ENCODE results near the gene PVRIG. TPM values are rescaled to one million over a fixed set of nuclear protein-coding genes. Genes with fewer than 3 reads are reported as not detected.
"Not testable (repeated sequence)": the region's sequence is repeated elsewhere in the genome, so short reads cannot be mapped to it uniquely, and the experiment has no call there.

The PVRIG gene
- polyA plus RNA-seq, 3 donors from 2014 or later, result 151 to 240 (median 209) TPM

GRCh38 chr7:100264223-100264622 lies 44.5 kb downstream of the PVRIG start:
- H3K27ac Mint-ChIP-seq, result peak overlapping the region in 1 of 6 donors; percentile 25
- DNase-seq; H3K36me3 Mint-ChIP-seq; H3K9me3 Mint-ChIP-seq; H3K4me3 Mint-ChIP-seq; H3K27me3 Mint-ChIP-seq (ENCODE audit: low read depth in 3 of 3); H3K4me1 Mint-ChIP-seq: not testable (repeated sequence)

DNA sequence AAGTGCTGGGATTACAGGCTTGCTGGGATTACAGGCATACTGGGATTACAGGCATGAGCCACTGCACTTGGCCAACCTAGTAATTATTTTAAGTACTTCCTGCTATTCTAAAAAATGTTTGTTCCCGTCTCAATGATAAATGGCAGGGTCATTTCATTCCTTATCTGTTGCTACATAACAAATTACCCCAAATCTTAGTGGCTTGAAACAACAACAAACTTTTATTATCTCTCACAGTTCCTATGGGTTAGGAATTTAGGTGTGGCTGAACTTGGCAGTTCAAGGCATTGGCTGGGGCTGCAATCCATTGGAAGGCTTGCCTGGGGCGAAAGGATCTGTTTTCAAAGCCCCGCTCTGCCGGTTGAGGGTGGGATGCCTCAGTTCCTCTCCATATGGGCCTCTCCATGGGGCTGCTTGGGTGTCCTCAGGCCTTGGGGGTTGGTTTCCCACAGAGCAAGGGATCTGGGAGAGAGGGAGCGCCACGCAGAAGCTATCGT lies 45.0 kb downstream of the PVRIG start:
- Mint-ChIP-seq H3K4me1 (peaks cover 6 to 13% of the 10 kb centered on the region in 2 donors), H3K27ac (peak overlapping the region in 1 of 6 donors; percentile 26)
- H3K36me3 Mint-ChIP-seq; H3K27me3 Mint-ChIP-seq (ENCODE audit: low read depth in 3 of 3); DNase-seq; H3K4me3 Mint-ChIP-seq; H3K9me3 Mint-ChIP-seq: not testable (repeated sequence)

- peaks cover 11 to 17% of the 10 kb centered on the region in 2 donors for H3K4me1 Mint-ChIP-seq
- not testable (repeated sequence) for H3K9me3 Mint-ChIP-seq; DNase-seq; H3K4me3 Mint-ChIP-seq; H3K27me3 Mint-ChIP-seq (ENCODE audit: low read depth in 3 of 3); H3K36me3 Mint-ChIP-seq
- peak overlapping the region in 1 of 6 donors; percentile 43 for H3K27ac Mint-ChIP-seq
Observed at GRCh38 chr7:100265851-100266250, 46.1 kb downstream of the PVRIG start.

DNA sequence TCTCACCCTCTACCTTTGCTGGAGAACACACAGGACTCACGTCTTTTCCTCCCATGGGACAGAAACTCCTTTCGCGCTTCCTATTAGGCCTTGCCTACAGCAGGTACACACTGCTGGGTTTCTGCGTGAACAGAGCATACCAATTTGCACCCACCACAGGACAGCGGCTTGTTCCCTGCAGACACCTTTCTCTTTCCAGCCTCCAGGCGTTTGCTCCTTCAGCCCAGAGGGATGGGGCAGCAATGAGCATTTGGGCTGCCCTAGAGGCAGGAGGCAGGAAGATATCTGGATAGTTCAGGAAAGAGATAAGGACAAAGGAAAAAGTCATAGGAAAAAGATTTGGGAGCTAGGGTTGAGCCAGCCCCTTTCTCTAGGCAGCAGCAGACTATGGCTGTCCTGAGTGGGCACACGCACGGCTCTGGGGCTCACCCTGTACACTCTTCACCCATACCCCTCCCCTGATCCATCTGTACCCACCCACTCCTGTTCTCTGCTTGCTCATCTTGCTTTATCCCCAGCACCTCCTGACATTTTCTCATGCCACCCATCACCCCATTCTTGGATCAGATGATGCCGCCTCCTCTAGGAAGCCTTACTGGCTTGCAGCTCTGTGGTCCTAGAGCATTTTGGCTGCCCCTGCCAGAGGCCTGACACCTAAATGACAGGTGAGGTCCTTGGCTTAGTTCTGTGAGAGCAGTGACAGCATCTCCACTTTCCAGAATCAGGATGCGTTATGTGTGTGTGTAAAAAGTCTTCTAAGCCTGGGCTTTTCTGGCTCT lies 47.0 kb downstream of the PVRIG start:
- Mint-ChIP-seq H3K9me3 (no peaks in the 10 kb centered on the region), H3K36me3 (peaks cover 0 to 4% (median 0%) of the 10 kb centered on the region in 3 donors), H3K27ac (peak overlapping the region in 1 of 6 donors; percentile 46), H3K27me3 (ENCODE audit: low read depth in 3 of 3) (peaks cover 0 to 11% (median 3%) of the 10 kb centered on the region in 3 donors), H3K4me3 (no peak overlapping the region), H3K4me1 (peaks cover 15 to 21% of the 10 kb centered on the region in 2 donors)
- no peak for DNase-seq

DNA sequence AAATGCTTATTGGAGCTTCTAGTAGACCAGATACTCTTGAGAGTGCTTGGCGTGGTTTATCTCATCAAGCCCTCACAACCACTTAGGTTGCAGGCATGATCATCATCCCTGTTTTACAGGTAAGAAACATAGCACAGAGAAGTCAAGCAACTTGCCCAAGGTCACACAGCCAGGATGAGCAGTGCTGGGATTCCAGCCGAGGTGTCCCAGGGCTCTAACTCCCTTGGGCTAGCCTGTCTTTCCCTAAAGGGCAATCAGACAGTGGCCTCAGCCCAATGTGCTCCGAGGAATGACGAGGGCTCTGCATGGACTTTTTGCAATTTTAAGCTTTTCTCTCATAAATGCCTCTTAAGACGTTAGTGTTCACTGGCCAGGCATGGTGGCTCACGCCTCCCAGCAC lies 47.9 kb downstream of the PVRIG start:
- H3K36me3 Mint-ChIP-seq, result no peaks in the 10 kb centered on the region
- H3K27me3 Mint-ChIP-seq (ENCODE audit: low read depth in 3 of 3), result peaks cover 0 to 12% (median 3%) of the 10 kb centered on the region in 3 donors
- no peak overlapping the region for H3K4me3 Mint-ChIP-seq
- peaks cover 15 to 22% of the 10 kb centered on the region in 2 donors for H3K4me1 Mint-ChIP-seq
- no peak for DNase-seq
- no peaks in the 10 kb centered on the region for H3K9me3 Mint-ChIP-seq
- no peak overlapping the region for H3K27ac Mint-ChIP-seq

DNA sequence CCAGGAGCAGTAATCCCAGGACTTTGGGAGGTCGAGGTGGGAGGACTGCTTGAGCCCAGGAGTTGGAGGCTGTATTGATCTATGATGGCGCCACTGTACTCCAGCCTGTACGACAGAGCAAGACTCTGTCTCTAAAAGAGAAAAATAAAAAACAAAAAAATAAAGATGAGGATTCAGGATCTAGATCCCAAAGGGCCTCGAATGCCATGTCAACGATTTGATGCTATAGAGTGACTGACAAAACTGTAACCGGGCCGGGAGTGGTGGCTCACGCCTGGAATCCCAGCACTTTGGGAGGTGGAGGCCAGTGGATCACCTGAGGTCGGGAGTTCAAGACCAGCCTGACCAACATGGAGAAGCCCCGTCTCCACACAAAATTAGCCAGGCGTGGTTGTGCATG lies 49.1 kb downstream of the PVRIG start:
- Mint-ChIP-seq H3K4me3 (peak overlapping the region in 1 of 5 donors; percentile 38), H3K27me3 (ENCODE audit: low read depth in 3 of 3) (peaks cover 0 to 18% (median 3%) of the 10 kb centered on the region in 3 donors), H3K4me1 (peaks cover 15 to 22% of the 10 kb centered on the region in 2 donors)
- H3K36me3 Mint-ChIP-seq, H3K9me3 Mint-ChIP-seq, H3K27ac Mint-ChIP-seq, DNase-seq: not testable (repeated sequence)

- Mint-ChIP-seq H3K4me3 (peak overlapping the region in 2 of 5 donors; percentile 18 to 38), H3K27me3 (ENCODE audit: low read depth in 3 of 3) (peaks cover 0 to 16% (median 3%) of the 10 kb centered on the region in 3 donors), H3K4me1 (peaks cover 15 to 22% of the 10 kb centered on the region in 2 donors)
- DNase-seq, H3K9me3 Mint-ChIP-seq, H3K36me3 Mint-ChIP-seq, H3K27ac Mint-ChIP-seq: not testable (repeated sequence)
Observed at GRCh38 chr7:100269306-100270045, 49.7 kb downstream of the PVRIG start.

DNA sequence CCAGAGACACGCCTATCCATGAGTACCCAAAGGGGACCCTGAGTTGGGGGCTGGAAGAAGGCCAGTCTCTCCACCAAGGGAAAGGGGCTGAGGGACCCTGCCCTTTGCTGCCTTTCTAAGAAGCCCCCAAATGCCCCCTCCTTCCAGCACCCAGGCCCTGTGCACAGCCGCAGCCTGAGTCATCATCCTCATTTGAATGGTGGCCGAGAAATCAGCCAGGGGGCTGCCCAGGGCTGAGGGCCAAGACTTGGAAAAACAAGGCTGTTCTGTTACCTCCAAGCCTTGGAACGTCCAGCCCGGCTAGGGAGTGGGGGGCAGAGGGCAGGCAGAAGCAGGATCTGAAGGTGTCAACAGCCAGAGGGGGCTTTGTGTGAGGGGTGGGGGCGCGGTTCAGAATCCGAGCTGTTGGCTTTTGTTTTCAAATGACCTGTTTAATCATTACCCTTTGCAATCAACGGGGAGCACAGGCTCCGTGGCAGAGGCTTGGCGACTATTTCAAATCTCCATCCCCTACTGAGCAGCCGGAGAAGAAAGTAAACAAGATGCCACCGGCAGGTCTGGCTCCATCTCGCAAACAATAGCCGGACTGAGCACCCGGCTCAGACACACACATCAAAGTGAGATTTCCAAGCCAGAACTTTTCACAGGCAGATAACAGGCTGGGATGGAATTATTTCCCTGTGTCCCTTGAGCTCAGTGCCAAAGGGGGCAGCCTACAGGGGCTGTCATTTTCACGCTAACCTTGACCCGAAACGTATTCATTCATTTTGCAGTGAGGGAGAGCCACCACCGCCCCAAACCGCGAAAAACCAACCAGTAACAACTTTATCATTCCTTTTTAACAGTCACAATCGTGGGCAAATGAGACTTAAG lies 50.5 kb downstream of the PVRIG start:
- not testable (repeated sequence) for H3K9me3 Mint-ChIP-seq, H3K36me3 Mint-ChIP-seq, DNase-seq
- H3K4me3 Mint-ChIP-seq, result peak overlapping the region; percentile 80 to 90 (median 88)
- peaks cover 15 to 22% of the 10 kb centered on the region in 2 donors for H3K4me1 Mint-ChIP-seq
- H3K27ac Mint-ChIP-seq, result peak overlapping the region in 5 of 6 donors; percentile 13 to 87 (median 64)
- H3K27me3 Mint-ChIP-seq (ENCODE audit: low read depth in 3 of 3), result peaks cover 0 to 18% (median 3%) of the 10 kb centered on the region in 3 donors

Other genes starting within 250 kb of the PVRIG start
- not detected for gene AZGP1, start 243.9 kb upstream of the PVRIG start, polyA plus RNA-seq
- 10 to 100 TPM; 14.4 to 48.9 (median 18.7) TPM for gene ZKSCAN1, start 204.4 kb upstream of the PVRIG start, polyA plus RNA-seq
- 1 to 10 TPM; 2.3 to 9.8 (median 4.0) TPM for gene ZSCAN21, start 170.2 kb upstream of the PVRIG start, polyA plus RNA-seq
- 10 to 100 TPM in 2 of 3 donors, 1 to 10 TPM in 1; 5.2 to 21.2 (median 12.2) TPM for gene ZNF3, start 138.2 kb upstream of the PVRIG start, polyA plus RNA-seq
- 100 to 1,000 TPM; 163 to 289 (median 163) TPM for gene COPS6, start 131.0 kb upstream of the PVRIG start, polyA plus RNA-seq
- gene MCM7, start 118.6 kb upstream of the PVRIG start, polyA plus RNA-seq, result 10 to 100 TPM; 40.3 to 59.0 (median 54.4) TPM
- 10 to 100 TPM in 1 of 3 donors, 1 to 10 TPM in 2; 7.1 to 12.9 (median 8.8) TPM for gene AP4M1, start 118.3 kb upstream of the PVRIG start, polyA plus RNA-seq
- gene TAF6, start 100.6 kb upstream of the PVRIG start, polyA plus RNA-seq, result 10 to 100 TPM; 15.3 to 34.8 (median 17.3) TPM
- 10 to 100 TPM; 14.2 to 18.5 (median 17.7) TPM for gene CNPY4, start 100.3 kb upstream of the PVRIG start, polyA plus RNA-seq
- 1 to 10 TPM; 2.2 to 2.6 (median 2.4) TPM for gene MBLAC1, start 93.0 kb upstream of the PVRIG start, polyA plus RNA-seq
- 100 to 1,000 TPM; 408 to 587 (median 569) TPM for gene LAMTOR4, start 71.0 kb upstream of the PVRIG start, polyA plus RNA-seq
- gene TRAPPC14, start 61.2 kb upstream of the PVRIG start, polyA plus RNA-seq, result 1 to 10 TPM in 2 of 3 donors, under 1 TPM in 1; 0.71 to 2.9 (median 1.8) TPM
- gene GAL3ST4, start 51.3 kb upstream of the PVRIG start, polyA plus RNA-seq, result under 1 TPM in 1 of 3 donors, not detected in 2; 0.08 TPM
- not detected for gene GPC2, start 42.6 kb upstream of the PVRIG start, polyA plus RNA-seq
- 1 to 10 TPM in 1 of 3 donors, under 1 TPM in 2; 0.50 to 2.8 (median 0.72) TPM for gene STAG3, start 42.0 kb upstream of the PVRIG start, polyA plus RNA-seq
- gene SPDYE3, start 87.8 kb downstream of the PVRIG start, polyA plus RNA-seq, result 10 to 100 TPM in 1 of 3 donors, 1 to 10 TPM in 2; 6.8 to 11.1 (median 7.6) TPM
- 10 to 100 TPM; 12.2 to 42.1 (median 12.2) TPM for gene PILRB, start 138.2 kb downstream of the PVRIG start, polyA plus RNA-seq
- 1 to 10 TPM; 1.5 to 2.4 (median 2.0) TPM for gene PILRA, start 153.5 kb downstream of the PVRIG start, polyA plus RNA-seq
- gene ZCWPW1, start 208.8 kb downstream of the PVRIG start, polyA plus RNA-seq, result 1 to 10 TPM; 4.1 to 5.9 (median 5.7) TPM
- gene MEPCE, start 209.9 kb downstream of the PVRIG start, polyA plus RNA-seq, result 10 to 100 TPM in 1 of 3 donors, 1 to 10 TPM in 2; 3.0 to 12.1 (median 8.3) TPM
- 10 to 100 TPM; 25.7 to 42.2 (median 41.8) TPM for gene PPP1R35, start 216.5 kb downstream of the PVRIG start, polyA plus RNA-seq
- 1 to 10 TPM in 1 of 3 donors, under 1 TPM in 1, not detected in 1; 0.43 to 2.2 TPM for gene SPACDR, start 244.3 kb downstream of the PVRIG start, polyA plus RNA-seq